Neural cell (in vitro differentiated cells): ENCODE results near the gene NUTF2. TPM values are rescaled to one million over a fixed set of nuclear protein-coding genes. Genes with fewer than 3 reads are reported as not detected.
A peak's percentile ranks its signal among the peaks of the same experiment; 100 is the strongest.
"Not testable (repeated sequence)": the region's sequence is repeated elsewhere in the genome, so short reads cannot be mapped to it uniquely, and the experiment has no call there.

Experiments
- H2AFZ ChIP-seq: fragments of 200-600, 300-800 bp; sonication (generic), shearing (Covaris generic); 2 replicates; pipeline ENCODE4 v1.6.0; 2014; ENCODE audit warnings: low read depth, mild to moderate bottlenecking, antibody characterized with exemption, low read length, moderate library complexity
- H3F3A ChIP-seq: fragments of 200-600 bp; shearing (Covaris generic); 2 replicates; pipeline ENCODE4 v1.6.1; 2016; ENCODE audit warnings: mild to moderate bottlenecking, moderate library complexity, mixed read lengths, antibody characterized with exemption, low read length; ENCODE audit not compliant: insufficient read depth, poor library complexity, severe bottlenecking
- H3K27ac ChIP-seq: fragments of 200-600, 300-800 bp; sonication (generic), shearing (Covaris generic); 2 replicates; pipeline ENCODE4 v1.5.1; 2014; ENCODE audit warnings: mild to moderate bottlenecking, low read length, moderate library complexity
- H3K27me3 ChIP-seq: fragments of 300-800, 200-600 bp; sonication (generic), shearing (Covaris generic); 2 replicates; pipeline ENCODE4 v1.6.0; 2014; ENCODE audit warnings: mild to moderate bottlenecking, low read depth, low read length, moderate library complexity; ENCODE audit not compliant: insufficient read depth
- H3K36me3 ChIP-seq: fragments of 300-800, 200-600 bp; sonication (generic), shearing (Covaris generic); 2 replicates; pipeline ENCODE4 v1.5.1; 2014; ENCODE audit warnings: mild to moderate bottlenecking, antibody characterized with exemption, low read length, moderate library complexity; ENCODE audit not compliant: insufficient read depth
- H3K4me2 ChIP-seq: fragments of 300-800, 200-600 bp; sonication (generic), shearing (Covaris generic); 2 replicates; pipeline ENCODE4 v1.6.0; 2014; ENCODE audit warnings: mild to moderate bottlenecking, low read length
- H3K4me3 ChIP-seq: fragments of 300-800, 200-600 bp; sonication (generic), shearing (Covaris generic); 2 replicates; pipeline ENCODE4 v1.5.1; 2014; ENCODE audit warnings: mild to moderate bottlenecking, low read length, moderate library complexity
- H3K79me2 ChIP-seq: fragments of 200-600 bp; shearing (Covaris generic); replicated peaks from 2 replicates; pipeline ENCODE4 v1.6.0; 2014; ENCODE audit warnings: mild to moderate bottlenecking, low read length, moderate library complexity; ENCODE audit not compliant: insufficient read depth
- H3K9ac ChIP-seq: fragments of 300-800, 200-600 bp; sonication (generic), shearing (Covaris generic); 2 replicates; pipeline ENCODE4 v1.6.1; 2016; ENCODE audit warnings: mild to moderate bottlenecking, low read length, mixed read lengths
- H3K9me2 ChIP-seq: fragments of 200-600 bp; shearing (Covaris generic); 2 replicates; pipeline ENCODE4 v1.6.1; 2016; ENCODE audit warnings: mild to moderate bottlenecking, low read length, mixed read lengths; ENCODE audit not compliant: insufficient read depth
- H3K9me3 ChIP-seq: fragments of 200-600, 300-800 bp; sonication (generic), shearing (Covaris generic); 2 replicates; pipeline ENCODE4 v1.6.1; 2016; ENCODE audit warnings: mild to moderate bottlenecking, mixed run types, low read length, moderate library complexity, mixed read lengths
- H4K20me1 ChIP-seq: fragments of 200-600 bp; shearing (Covaris generic); 2 replicates; pipeline ENCODE4 v1.6.1; 2016; ENCODE audit warnings: mild to moderate bottlenecking, mixed run types; ENCODE audit not compliant: insufficient read depth
- CTCF ChIP-seq: fragments of 450-650 bp; IDR thresholded peaks from 2 replicates; pipeline ENCODE4 v1.5.1; 2014; ENCODE audit warnings: antibody characterized with exemption, mild to moderate bottlenecking, moderate library complexity; ENCODE audit not compliant: poor library complexity, severe bottlenecking
- EP300 ChIP-seq: fragments of 450-650 bp; conservative IDR thresholded peaks from 2 replicates; pipeline ENCODE4 v1.6.1; 2014; ENCODE audit warnings: antibody characterized with exemption, mild to moderate bottlenecking, moderate library complexity; ENCODE audit not compliant: poor library complexity, severe bottlenecking
- EZH2 ChIP-seq: fragments of 200-600, 300-800 bp; shearing (Covaris generic), sonication (generic); IDR thresholded peaks from 2 replicates; pipeline ENCODE4 v1.6.1; 2014; ENCODE audit warnings: antibody characterized with exemption, low read length, borderline replicate concordance, mild to moderate bottlenecking; ENCODE audit not compliant: insufficient read depth, poor library complexity, severe bottlenecking
- MXI1 ChIP-seq: fragments of 450-650 bp; conservative IDR thresholded peaks from 2 replicates; pipeline ENCODE4 v1.6.1; 2014; ENCODE audit warnings: antibody characterized with exemption, mild to moderate bottlenecking; ENCODE audit not compliant: poor library complexity, severe bottlenecking
- POLR2AphosphoS5 ChIP-seq: IDR thresholded peaks from 2 replicates; pipeline ENCODE4 v1.6.1; 2012
- RAD21 ChIP-seq: fragments of 450-650 bp; conservative IDR thresholded peaks from 2 replicates; pipeline ENCODE4 v1.6.1; 2014; ENCODE audit warnings: antibody characterized with exemption, mild to moderate bottlenecking, moderate library complexity
- REST ChIP-seq: IDR thresholded peaks from 2 replicates; pipeline ENCODE4 v1.6.1; 2012; ENCODE audit warnings: borderline replicate concordance
- SMC3 ChIP-seq: fragments of 450-650 bp; conservative IDR thresholded peaks from 2 replicates; pipeline ENCODE4 v1.6.1; 2014; ENCODE audit warnings: antibody characterized with exemption, mild to moderate bottlenecking, moderate library complexity; ENCODE audit not compliant: poor library complexity
- TAF1 ChIP-seq: IDR thresholded peaks from 2 replicates; pipeline ENCODE4 v1.6.1; 2012; ENCODE audit warnings: low read depth
- polyA plus RNA-seq: library from polyadenylated mRNA; depleted of rRNA; stranded (reverse); fragments of >200 nt; gene quantifications from 2 replicates; pipeline ENCODE4 v1.2.3, GENCODE V29; 2014

NUTF2 gene
- polyA plus RNA-seq, 1 donor from 2014 or later, result 98.6 TPM

GRCh38 chr16:67834242-67834614, 12.5 kb upstream of the NUTF2 start:
- Histone ChIP-seq H3K9me2 (no peaks in the 10 kb centered on the region), H3K79me2 (peaks cover 8% of the 10 kb centered on the region), H3K4me2 (peak overlapping the region; percentile 96), H3K27ac (peak overlapping the region; percentile 24), H2AFZ (peak overlapping the region; percentile 62), H3K9me3 (no peaks in the 10 kb centered on the region), H3K36me3 (no peaks in the 10 kb centered on the region), H3K9ac (peak overlapping the region; percentile 72), H4K20me1 (no peaks in the 10 kb centered on the region), H3K27me3 (no peaks in the 10 kb centered on the region), H3K4me3 (peak overlapping the region; percentile 90), H3F3A (no peaks in the 10 kb centered on the region)
- TF ChIP-seq POLR2AphosphoS5 (no peak), CTCF (no peak), TAF1 (no peak), REST (no peak), RAD21 (no peak), MXI1 (no peak), EP300 (no peak), EZH2 (no peak), SMC3 (no peak)

GRCh38 chr16:67837190-67837589, 9.5 kb upstream of the NUTF2 start:
- H2AFZ ChIP-seq, H4K20me1 ChIP-seq, H3K9ac ChIP-seq, H3K27me3 ChIP-seq, H3K79me2 ChIP-seq, H3K9me2 ChIP-seq, H3K36me3 ChIP-seq, H3F3A ChIP-seq, H3K4me3 ChIP-seq, H3K9me3 ChIP-seq, H3K4me2 ChIP-seq, H3K27ac ChIP-seq: not testable (repeated sequence)

- Histone ChIP-seq H3K9me2 (no peaks in the 10 kb centered on the region), H2AFZ (no peak overlapping the region), H3F3A (no peaks in the 10 kb centered on the region), H3K27ac (no peak overlapping the region), H3K4me2 (no peak overlapping the region), H3K4me3 (no peak overlapping the region), H3K79me2 (peaks cover 4% of the 10 kb centered on the region), H4K20me1 (no peaks in the 10 kb centered on the region), H3K36me3 (no peaks in the 10 kb centered on the region), H3K27me3 (no peaks in the 10 kb centered on the region), H3K9ac (no peak overlapping the region), H3K9me3 (no peaks in the 10 kb centered on the region)
- TF ChIP-seq MXI1 (no peak), EP300 (no peak), CTCF (no peak), TAF1 (no peak), RAD21 (no peak), SMC3 (no peak), REST (no peak), EZH2 (no peak), POLR2AphosphoS5 (no peak)
These were observed 8.9 kb upstream of the NUTF2 start for GRCh38 chr16:67837811-67838210.
